HUES48 (cell line): Measurements from ENCODE around the gene SIM2.

Experiments
- H3K27ac ChIP-seq: one replicate; pipeline ENCODE4 v1.7.0; 2013; ENCODE audit warnings: low read depth, low read length, inconsistent platforms
- H3K27me3 ChIP-seq: 2 replicates; pipeline ENCODE4 v1.6.1; 2013; ENCODE audit warnings: mild to moderate bottlenecking, low read length; ENCODE audit not compliant: control insufficient read depth, insufficient read depth
- H3K36me3 ChIP-seq: 2 replicates; pipeline ENCODE4 v1.6.1; 2013; ENCODE audit warnings: low read length; ENCODE audit not compliant: control insufficient read depth, insufficient read depth
- H3K4me1 ChIP-seq: 2 replicates; pipeline ENCODE4 v1.6.1; 2013; ENCODE audit warnings: mild to moderate bottlenecking, low read length; ENCODE audit not compliant: control insufficient read depth, insufficient read depth
- H3K4me3 ChIP-seq: 2 replicates; pipeline ENCODE4 v1.5.1; 2013; ENCODE audit warnings: mild to moderate bottlenecking, low read depth, low read length
- H3K9ac ChIP-seq: 2 replicates; pipeline ENCODE4 v1.6.1; 2013; ENCODE audit warnings: mild to moderate bottlenecking, low read depth, low read length, moderate library complexity
- H3K9me3 ChIP-seq: 2 replicates; pipeline ENCODE4 v1.6.1; 2013; ENCODE audit warnings: low read length; ENCODE audit not compliant: control insufficient read depth, insufficient read depth

The SIM2 gene

DNA sequence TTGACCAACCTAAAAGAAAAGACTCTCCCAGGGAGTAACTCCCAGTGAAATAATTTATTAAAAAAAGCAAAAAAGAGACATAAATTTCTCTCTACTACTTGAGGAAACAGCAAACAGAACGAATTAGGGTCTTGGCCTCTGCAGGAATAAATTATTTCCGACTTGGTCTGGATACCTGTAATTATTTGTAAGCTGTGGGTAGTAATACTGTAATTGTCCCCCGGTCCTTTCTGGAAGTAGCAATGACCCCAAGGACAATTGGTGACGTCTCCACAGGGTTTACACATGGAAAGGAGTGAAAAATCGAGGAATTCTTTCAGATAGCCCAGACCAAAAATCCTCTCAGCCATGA, 3.7 kb upstream of the SIM2 start:
- Histone ChIP-seq H3K4me3 (no peak overlapping the region), H3K4me1 (peaks cover 32% of the 10 kb centered on the region), H3K27me3 (peaks cover 99% of the 10 kb centered on the region), H3K9ac (no peak overlapping the region), H3K9me3 (no peaks in the 10 kb centered on the region), H3K36me3 (no peaks in the 10 kb centered on the region), H3K27ac (no peak overlapping the region)

DNA sequence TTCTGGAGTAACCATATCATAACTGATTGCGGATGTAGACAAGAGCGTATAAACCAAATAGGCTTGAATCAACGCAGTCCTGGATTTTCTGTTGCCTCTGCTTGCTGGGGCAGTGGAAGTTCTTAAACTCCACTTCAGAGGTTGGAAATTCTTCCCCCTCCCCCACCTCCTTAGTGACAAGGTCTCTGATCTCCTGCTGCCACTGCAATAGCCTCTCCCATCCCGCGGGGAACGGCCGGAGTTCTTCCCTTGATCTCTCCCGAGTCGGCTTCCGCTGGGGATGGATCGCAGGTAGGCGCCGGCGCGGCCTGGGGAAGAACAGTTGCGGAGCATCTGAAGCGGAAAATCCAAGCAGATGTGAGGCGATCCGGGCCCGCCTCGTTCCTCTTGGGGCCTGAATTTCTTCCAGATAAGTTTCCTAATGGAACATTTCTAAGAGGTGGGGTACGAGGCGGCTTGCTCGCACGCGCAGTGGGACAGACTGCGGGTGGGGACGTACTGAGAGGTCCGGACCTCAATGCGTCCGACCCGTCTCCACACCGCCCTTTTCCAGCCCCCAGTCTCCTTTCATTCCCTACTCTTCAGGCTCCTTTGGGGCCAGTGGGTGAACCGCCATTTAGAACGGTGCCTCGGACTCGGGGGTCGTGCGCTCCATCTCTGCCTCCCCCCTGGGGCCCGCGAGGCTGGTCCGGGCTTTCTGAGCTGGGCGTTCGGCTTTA, 3.1 kb upstream of the SIM2 start:
- Histone ChIP-seq H3K27me3 (peaks cover 99% of the 10 kb centered on the region), H3K4me1 (peaks cover 36% of the 10 kb centered on the region), H3K27ac (no peak overlapping the region), H3K9ac (no peak overlapping the region), H3K36me3 (no peaks in the 10 kb centered on the region), H3K9me3 (no peaks in the 10 kb centered on the region), H3K4me3 (peak overlapping the region; percentile 13; the same call in 1 of the 2 replicates)

GRCh38 chr21:36696390-36697059, 2.4 kb upstream of the SIM2 start:
- H3K36me3 ChIP-seq: no peaks in the 10 kb centered on the region
- H3K4me3 ChIP-seq: no peak overlapping the region
- peaks cover 40% of the 10 kb centered on the region for H3K4me1 ChIP-seq
- no peak overlapping the region for H3K27ac ChIP-seq
- H3K9me3 ChIP-seq: no peaks in the 10 kb centered on the region
- peaks cover 99% of the 10 kb centered on the region for H3K27me3 ChIP-seq
- no peak overlapping the region for H3K9ac ChIP-seq

DNA sequence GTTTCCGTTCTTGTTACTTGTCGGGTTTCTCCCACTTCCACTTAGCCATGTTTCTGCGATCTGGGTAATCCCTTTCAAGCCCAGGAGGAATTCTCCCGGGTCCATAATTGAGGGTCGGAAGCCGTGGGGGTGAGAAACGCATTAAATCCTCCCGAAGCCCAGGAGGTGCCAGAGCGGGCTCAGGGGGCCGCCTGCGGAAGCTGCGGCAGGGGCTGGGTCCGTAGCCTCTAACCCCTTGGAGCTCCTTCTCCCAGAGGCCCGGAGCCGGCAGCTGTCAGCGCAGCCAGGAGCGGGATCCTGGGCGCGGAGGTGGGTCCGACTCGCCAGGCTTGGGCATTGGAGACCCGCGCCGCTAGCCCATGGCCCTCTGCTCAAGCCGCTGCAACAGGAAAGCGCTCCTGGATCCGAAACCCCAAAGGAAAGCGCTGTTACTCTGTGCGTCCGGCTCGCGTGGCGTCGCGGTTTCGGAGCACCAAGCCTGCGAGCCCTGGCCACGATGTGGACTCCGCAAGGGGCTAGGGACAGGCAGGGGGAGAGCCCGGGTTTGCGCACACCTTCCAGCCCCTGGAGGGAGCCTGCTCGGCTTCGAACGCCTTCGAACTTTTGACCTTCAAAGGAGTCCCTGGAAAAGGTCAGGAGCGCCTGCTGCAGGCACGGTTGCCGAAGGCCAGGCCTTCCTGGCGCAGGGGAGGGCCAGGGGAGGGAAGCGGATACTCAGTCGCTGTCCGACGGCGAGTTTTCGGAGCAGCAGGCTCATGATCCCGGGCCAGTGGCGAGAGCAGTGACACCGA, 1.7 kb upstream of the SIM2 start:
- peaks cover 40% of the 10 kb centered on the region for H3K4me1 ChIP-seq
- H3K4me3 ChIP-seq: no peak overlapping the region; the same call in 1 of the 2 replicates
- H3K27ac ChIP-seq: no peak overlapping the region
- H3K27me3 ChIP-seq: peaks cover 99% of the 10 kb centered on the region
- H3K9ac ChIP-seq: no peak overlapping the region
- no peaks in the 10 kb centered on the region for H3K9me3 ChIP-seq
- no peaks in the 10 kb centered on the region for H3K36me3 ChIP-seq

- Histone ChIP-seq H3K4me1 (peaks cover 36% of the 10 kb centered on the region), H3K27ac (no peak overlapping the region), H3K9ac (no peak overlapping the region), H3K36me3 (no peaks in the 10 kb centered on the region), H3K9me3 (no peaks in the 10 kb centered on the region), H3K27me3 (peaks cover 99% of the 10 kb centered on the region), H3K4me3 (peak overlapping the region; percentile 47; the same call in 1 of the 2 replicates)
Measured at GRCh38 chr21:36697851-36698384, 997 bp upstream of the SIM2 start.

- Histone ChIP-seq H3K36me3 (no peaks in the 10 kb centered on the region), H3K9me3 (no peaks in the 10 kb centered on the region), H3K27me3 (peaks cover 99% of the 10 kb centered on the region), H3K4me3 (peak overlapping the region; percentile 47), H3K27ac (no peak overlapping the region), H3K9ac (no peak overlapping the region), H3K4me1 (peaks cover 32% of the 10 kb centered on the region)
Measured at GRCh38 chr21:36698385-36698980, 432 bp upstream of the SIM2 start.

- no peak overlapping the region for H3K27ac ChIP-seq
- peaks cover 99% of the 10 kb centered on the region for H3K27me3 ChIP-seq
- no peak overlapping the region for H3K9ac ChIP-seq
- no peaks in the 10 kb centered on the region for H3K36me3 ChIP-seq
- H3K4me1 ChIP-seq: peaks cover 25% of the 10 kb centered on the region; the same call in 1 of the 2 replicates
- H3K4me3 ChIP-seq: peak overlapping the region; percentile 50
- no peaks in the 10 kb centered on the region for H3K9me3 ChIP-seq
Measured at GRCh38 chr21:36699546-36700294, 805 bp downstream of the SIM2 start.

- Histone ChIP-seq H3K27ac (no peak overlapping the region), H3K4me3 (peak overlapping the region; percentile 28; the same call in 1 of the 2 replicates), H3K9me3 (no peaks in the 10 kb centered on the region), H3K9ac (no peak overlapping the region), H3K27me3 (peaks cover 99% of the 10 kb centered on the region), H3K36me3 (no peaks in the 10 kb centered on the region), H3K4me1 (peaks cover 24% of the 10 kb centered on the region; the same call in 1 of the 2 replicates)
Measured at GRCh38 chr21:36700295-36700970, 1.5 kb downstream of the SIM2 start.

DNA sequence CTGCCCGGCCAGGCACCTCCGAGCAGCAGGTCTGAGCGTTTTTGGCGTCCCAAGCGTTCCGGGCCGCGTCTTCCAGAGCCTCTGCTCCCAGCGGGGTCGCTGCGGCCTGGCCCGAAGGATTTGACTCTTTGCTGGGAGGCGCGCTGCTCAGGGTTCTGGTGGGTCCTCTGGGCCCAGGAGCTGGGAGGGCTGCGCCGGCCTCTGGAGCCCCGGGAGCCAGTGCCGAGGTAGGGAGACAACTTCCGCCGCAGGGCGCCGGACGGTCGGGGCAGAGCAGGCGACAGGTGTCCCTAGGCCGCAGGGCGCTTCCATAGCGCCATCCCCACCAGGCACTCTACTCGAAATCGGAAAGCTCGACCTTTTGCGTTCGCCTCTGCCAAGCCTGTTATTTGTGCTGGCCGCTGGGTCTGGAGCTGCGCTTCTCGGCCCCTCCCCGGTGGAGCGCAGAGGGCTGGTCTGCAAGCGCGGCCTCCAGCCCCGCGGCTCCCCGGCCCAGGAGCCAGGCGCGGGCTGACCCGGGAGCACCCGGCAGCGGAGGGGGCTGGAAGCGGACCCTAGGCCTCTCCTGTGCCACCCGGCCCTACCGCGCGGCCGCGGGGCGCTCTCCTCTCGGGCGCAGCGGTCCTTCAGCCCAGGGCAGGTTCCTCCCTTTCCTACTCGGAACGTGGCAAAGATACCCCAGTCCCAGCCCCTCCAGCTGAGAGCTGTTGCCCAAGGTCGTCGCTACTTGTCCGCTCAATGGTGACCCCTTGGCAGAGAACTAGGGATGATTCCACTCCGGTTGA, 2.2 kb downstream of the SIM2 start:
- Histone ChIP-seq H3K4me3 (peak overlapping the region; percentile 28; the same call in 1 of the 2 replicates), H3K9me3 (no peaks in the 10 kb centered on the region), H3K27ac (no peak overlapping the region), H3K27me3 (peaks cover 99% of the 10 kb centered on the region), H3K4me1 (peaks cover 23% of the 10 kb centered on the region; the same call in 1 of the 2 replicates), H3K9ac (no peak overlapping the region), H3K36me3 (no peaks in the 10 kb centered on the region)
